HG03060 (cell line): Measurements from ENCODE around the gene ZNF773.

Experiments used
- ATAC-seq: cut with Tn5 transposase; IDR thresholded peaks from one replicate; pipeline ENCODE4 v1.9.1; 2021; ENCODE audit warnings: low read depth, moderate number of reproducible peaks; ENCODE audit not compliant: unreplicated experiment

The ZNF773 gene

DNA sequence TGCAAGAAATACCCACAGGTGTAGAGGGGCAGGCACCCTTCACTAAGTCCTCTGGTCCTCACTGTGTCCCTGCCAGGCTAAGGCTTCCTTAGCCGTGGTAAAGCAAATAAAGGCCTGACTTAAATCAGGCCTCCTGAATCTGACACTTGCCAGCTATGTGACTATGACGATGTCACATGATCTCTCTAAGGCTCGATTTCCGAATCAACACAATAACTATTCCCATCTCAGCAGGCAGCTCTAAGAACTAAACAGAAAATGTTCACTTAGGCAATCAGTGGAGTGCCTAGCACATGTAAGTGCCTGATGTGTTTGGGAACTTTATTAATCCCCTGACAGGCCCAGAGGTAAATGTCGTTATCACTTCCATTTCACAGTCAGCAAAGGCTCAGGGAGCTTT lies 57.9 kb downstream of the ZNF773 start:
- ATAC-seq = no peak
